HG03025 (cell line): Measurements from ENCODE around the gene TERF2IP.

Experiments
- ATAC-seq: cut with Tn5 transposase; IDR thresholded peaks from one replicate; pipeline ENCODE4 v1.9.1; 2021; ENCODE audit warnings: mild to moderate bottlenecking, moderate library complexity; ENCODE audit not compliant: unreplicated experiment, low FRiP score

Gene TERF2IP

GRCh38 chr16:75647492-75648264 lies at the start of gene TERF2IP, which contains the start of gene KARS1:
TSS of gene TERF2IP (plus strand) at chr16:75647773. CDS start at chr16:75647883, 110 bp downstream.
TSS of gene KARS1 (minus strand) at chr16:75647665. CDS start at chr16:75647639, 26 bp downstream.
- ATAC-seq = peak; percentile 83

GRCh38 chr16:75599452-75600277 lies 47.9 kb upstream of the TERF2IP start:
- no peak for ATAC-seq

GRCh38 chr16:75603241-75603640 lies 44.3 kb upstream of the TERF2IP start:
- ATAC-seq = no peak

- no peak for ATAC-seq
These were observed 41.1 kb upstream of the TERF2IP start for GRCh38 chr16:75606507-75606906.

GRCh38 chr16:75614066-75614897 lies 33.3 kb upstream of the TERF2IP start:
- ATAC-seq = no peak

- ATAC-seq = no peak
These were observed 32.0 kb upstream of the TERF2IP start for GRCh38 chr16:75615619-75616018.

GRCh38 chr16:75616521-75617010 lies 31.0 kb upstream of the TERF2IP start:
- peak; percentile 54 for ATAC-seq

- ATAC-seq = no peak
These were observed 30.5 kb upstream of the TERF2IP start for GRCh38 chr16:75617121-75617520.

GRCh38 chr16:75618780-75619179 lies 28.8 kb upstream of the TERF2IP start:
- no peak for ATAC-seq

GRCh38 chr16:75620326-75621169 lies 27.0 kb upstream of the TERF2IP start:
- no peak for ATAC-seq

- no peak for ATAC-seq
These were observed 26.4 kb upstream of the TERF2IP start for GRCh38 chr16:75621170-75621477.

- peak; percentile 96 for ATAC-seq
These were observed 24.6 kb upstream of the TERF2IP start, which contains the start of gene ADAT1 for GRCh38 chr16:75622761-75623605. TSS of gene ADAT1 (minus strand) at chr16:75623281. CDS start at chr16:75620799, 2,482 bp downstream.

GRCh38 chr16:75624921-75625334 lies 22.6 kb upstream of the TERF2IP start:
- ATAC-seq = no peak

- no peak for ATAC-seq
These were observed 20.8 kb upstream of the TERF2IP start for GRCh38 chr16:75626806-75627205.

GRCh38 chr16:75627851-75628250 lies 19.7 kb upstream of the TERF2IP start:
- ATAC-seq = no peak

- ATAC-seq = no peak
These were observed 19.2 kb upstream of the TERF2IP start for GRCh38 chr16:75628351-75628750.

GRCh38 chr16:75629132-75629531 lies 18.4 kb upstream of the TERF2IP start:
- no peak for ATAC-seq

GRCh38 chr16:75630052-75630451 lies 17.5 kb upstream of the TERF2IP start:
- ATAC-seq = no peak

GRCh38 chr16:75632857-75633256 lies 14.7 kb upstream of the TERF2IP start:
- ATAC-seq = no peak
